Immature natural killer cell (primary cell): ENCODE data around the gene RAD18. TPM values are rescaled to one million over a fixed set of nuclear protein-coding genes. Genes with fewer than 3 reads are reported as not detected.

Experiments used
- DNase-seq, 3 donors: peaks; one replicate each; pipeline ENCODE4 v3.0.0; 2022; ENCODE audit warnings: mixed read lengths in 1 of 3
- H3K27ac Mint-ChIP-seq, 6 donors: one replicate each; pipeline ENCODE4 v1.8.0; 2020; ENCODE audit warnings: mixed read lengths in 6 of 6, mild to moderate bottlenecking in 5 of 6, inconsistent platforms in 4 of 6, moderate library complexity in 3 of 6
- H3K27me3 Mint-ChIP-seq, 3 donors: one replicate each; pipeline ENCODE4 v1.8.0; 2020 to 2021; ENCODE audit warnings: low read depth in 3 of 3, mild to moderate bottlenecking in 3 of 3, mixed read lengths in 3 of 3, moderate library complexity in 3 of 3, inconsistent platforms in 1 of 3
- H3K36me3 Mint-ChIP-seq, 3 donors: one replicate each; pipeline ENCODE4 v1.8.0; 2020; ENCODE audit warnings: mixed read lengths in 3 of 3, inconsistent platforms in 2 of 3, mild to moderate bottlenecking in 2 of 3
- H3K4me1 Mint-ChIP-seq, 2 donors: one replicate each; pipeline ENCODE4 v1.8.0; 2020; ENCODE audit warnings: inconsistent platforms in 2 of 2, mild to moderate bottlenecking in 2 of 2, mixed read lengths in 2 of 2, moderate library complexity in 1 of 2
- H3K4me3 Mint-ChIP-seq, 5 donors: one replicate each; pipeline ENCODE4 v1.8.0; 2020; ENCODE audit warnings: mild to moderate bottlenecking in 5 of 5, mixed read lengths in 5 of 5, inconsistent platforms in 3 of 5, moderate library complexity in 3 of 5
- H3K9me3 Mint-ChIP-seq, 6 donors: one replicate each; pipeline ENCODE4 v1.8.0; 2020; ENCODE audit warnings: mild to moderate bottlenecking in 6 of 6, mixed read lengths in 6 of 6, inconsistent platforms in 4 of 6, moderate library complexity in 3 of 6
- polyA plus RNA-seq, 3 donors: library from polyadenylated mRNA; unstranded; fragments of 300-500 nt; fragmentation: Illumina TruSeq; gene quantifications; one replicate each; pipeline ENCODE4 v1.2.3, GENCODE V29; 2021

Gene RAD18
- polyA plus RNA-seq, 3 donors from 2014 or later, result 13.5 to 13.9 (median 13.8) TPM

GRCh38 chr3:8869613-8870012 lies 93.7 kb downstream of the RAD18 start:
- H3K27me3 Mint-ChIP-seq, result no peaks in the 10 kb centered on the region
- H3K4me1 Mint-ChIP-seq, result no peaks in the 10 kb centered on the region
- H3K36me3 Mint-ChIP-seq, result peaks cover 0 to 11% (median 0%) of the 10 kb centered on the region in 3 donors
- no peaks in the 10 kb centered on the region for H3K9me3 Mint-ChIP-seq
- H3K27ac Mint-ChIP-seq, result no peak overlapping the region
- no peak overlapping the region for H3K4me3 Mint-ChIP-seq
- DNase-seq, result no peak

GRCh38 chr3:8868996-8869395 lies 94.3 kb downstream of the RAD18 start:
- DNase-seq, result no peak
- Mint-ChIP-seq H3K4me1 (no peaks in the 10 kb centered on the region), H3K9me3 (no peaks in the 10 kb centered on the region), H3K27ac (no peak overlapping the region), H3K36me3 (peaks cover 0 to 11% (median 0%) of the 10 kb centered on the region in 3 donors), H3K4me3 (no peak overlapping the region), H3K27me3 (no peaks in the 10 kb centered on the region)

GRCh38 chr3:8867646-8868045 lies 95.6 kb downstream of the RAD18 start:
- H3K27me3 Mint-ChIP-seq, result no peaks in the 10 kb centered on the region
- peaks cover 0 to 11% (median 0%) of the 10 kb centered on the region in 3 donors for H3K36me3 Mint-ChIP-seq
- no peak overlapping the region for H3K4me3 Mint-ChIP-seq
- no peaks in the 10 kb centered on the region for H3K9me3 Mint-ChIP-seq
- H3K4me1 Mint-ChIP-seq, result no peaks in the 10 kb centered on the region
- DNase-seq, result no peak
- H3K27ac Mint-ChIP-seq, result no peak overlapping the region

- Mint-ChIP-seq H3K27ac (no peak overlapping the region), H3K4me1 (no peaks in the 10 kb centered on the region), H3K27me3 (no peaks in the 10 kb centered on the region), H3K36me3 (peaks cover 0 to 8% (median 0%) of the 10 kb centered on the region in 3 donors), H3K9me3 (no peaks in the 10 kb centered on the region), H3K4me3 (no peak overlapping the region)
- no peak for DNase-seq
Observed at GRCh38 chr3:8865697-8866096, 97.6 kb downstream of the RAD18 start.

- H3K36me3 Mint-ChIP-seq, result peaks cover 0 to 1% (median 0%) of the 10 kb centered on the region in 3 donors
Observed at GRCh38 chr3:8864402-8865350, 98.6 kb downstream of the RAD18 start.

GRCh38 chr3:8863891-8864290 lies 99.4 kb downstream of the RAD18 start:
- H3K27me3 Mint-ChIP-seq, result no peaks in the 10 kb centered on the region
- H3K9me3 Mint-ChIP-seq, result no peaks in the 10 kb centered on the region
- H3K4me1 Mint-ChIP-seq, result no peaks in the 10 kb centered on the region
- H3K4me3 Mint-ChIP-seq, result no peak overlapping the region
- DNase-seq, result no peak
- H3K27ac Mint-ChIP-seq, result no peak overlapping the region
- no peaks in the 10 kb centered on the region for H3K36me3 Mint-ChIP-seq

More at GRCh38 chr3:8864402-8865350, 98.6 kb downstream of the RAD18 start:
- H3K4me1 Mint-ChIP-seq, result no peaks in the 10 kb centered on the region
- H3K27me3 Mint-ChIP-seq, result no peaks in the 10 kb centered on the region
- DNase-seq, result no peak
- H3K4me3 Mint-ChIP-seq, result no peak overlapping the region
- H3K27ac Mint-ChIP-seq, result no peak overlapping the region
- no peaks in the 10 kb centered on the region for H3K9me3 Mint-ChIP-seq

- Mint-ChIP-seq H3K9me3 (no peaks in the 10 kb centered on the region), H3K27ac (no peak overlapping the region), H3K4me3 (no peak overlapping the region), H3K4me1 (no peaks in the 10 kb centered on the region), H3K36me3 (peaks cover 0 to 7% (median 0%) of the 10 kb centered on the region in 3 donors), H3K27me3 (no peaks in the 10 kb centered on the region)
- no peak for DNase-seq
Observed at GRCh38 chr3:8857720-8858367, 105.4 kb downstream of the RAD18 start.

GRCh38 chr3:8856721-8857120 lies 106.6 kb downstream of the RAD18 start:
- no peak overlapping the region for H3K4me3 Mint-ChIP-seq
- no peaks in the 10 kb centered on the region for H3K4me1 Mint-ChIP-seq
- no peaks in the 10 kb centered on the region for H3K9me3 Mint-ChIP-seq
- peaks cover 0 to 7% (median 0%) of the 10 kb centered on the region in 3 donors for H3K36me3 Mint-ChIP-seq
- no peak overlapping the region for H3K27ac Mint-ChIP-seq
- no peak for DNase-seq
- H3K27me3 Mint-ChIP-seq, result peaks cover 0 to 1% (median 0%) of the 10 kb centered on the region in 3 donors

- no peak for DNase-seq
- Mint-ChIP-seq H3K4me1 (no peaks in the 10 kb centered on the region), H3K27ac (no peak overlapping the region), H3K27me3 (peaks cover 0 to 1% (median 0%) of the 10 kb centered on the region in 3 donors), H3K4me3 (no peak overlapping the region), H3K36me3 (peaks cover 0 to 7% (median 0%) of the 10 kb centered on the region in 3 donors), H3K9me3 (no peaks in the 10 kb centered on the region)
Observed at GRCh38 chr3:8856071-8856470, 107.2 kb downstream of the RAD18 start.

GRCh38 chr3:8854656-8855055 lies 108.6 kb downstream of the RAD18 start:
- no peak for DNase-seq
- H3K4me3 Mint-ChIP-seq, result no peak overlapping the region
- peaks cover 0 to 1% (median 0%) of the 10 kb centered on the region in 3 donors for H3K27me3 Mint-ChIP-seq
- no peak overlapping the region for H3K27ac Mint-ChIP-seq
- no peaks in the 10 kb centered on the region for H3K9me3 Mint-ChIP-seq
- H3K4me1 Mint-ChIP-seq, result no peaks in the 10 kb centered on the region
- peaks cover 0 to 7% (median 0%) of the 10 kb centered on the region in 3 donors for H3K36me3 Mint-ChIP-seq

- Mint-ChIP-seq H3K4me1 (no peaks in the 10 kb centered on the region), H3K9me3 (no peaks in the 10 kb centered on the region), H3K4me3 (no peak overlapping the region), H3K27ac (no peak overlapping the region), H3K36me3 (peaks cover 0 to 7% (median 0%) of the 10 kb centered on the region in 3 donors), H3K27me3 (peaks cover 0 to 3% (median 0%) of the 10 kb centered on the region in 3 donors)
- DNase-seq, result no peak
Observed at GRCh38 chr3:8853081-8853480, 110.2 kb downstream of the RAD18 start.

- no peak for DNase-seq
- Mint-ChIP-seq H3K27me3 (peaks cover 0 to 3% (median 0%) of the 10 kb centered on the region in 3 donors), H3K4me1 (no peaks in the 10 kb centered on the region), H3K36me3 (peaks cover 0 to 7% (median 0%) of the 10 kb centered on the region in 3 donors), H3K27ac (no peak overlapping the region), H3K4me3 (no peak overlapping the region), H3K9me3 (no peaks in the 10 kb centered on the region)
Observed at GRCh38 chr3:8852511-8852910, 110.8 kb downstream of the RAD18 start.

- no peaks in the 10 kb centered on the region for H3K9me3 Mint-ChIP-seq
- H3K27me3 Mint-ChIP-seq, result peaks cover 0 to 3% (median 0%) of the 10 kb centered on the region in 3 donors
- no peak for DNase-seq
- no peaks in the 10 kb centered on the region for H3K4me1 Mint-ChIP-seq
- no peak overlapping the region for H3K4me3 Mint-ChIP-seq
- H3K36me3 Mint-ChIP-seq, result peaks cover 0 to 7% (median 0%) of the 10 kb centered on the region in 3 donors
- H3K27ac Mint-ChIP-seq, result no peak overlapping the region
Observed at GRCh38 chr3:8851703-8852102, 111.6 kb downstream of the RAD18 start.

- Mint-ChIP-seq H3K4me1 (no peaks in the 10 kb centered on the region), H3K27ac (no peak overlapping the region), H3K36me3 (peaks cover 0 to under 1% (median 0%) of the 10 kb centered on the region in 3 donors), H3K27me3 (peaks cover 0 to 4% (median 0%) of the 10 kb centered on the region in 3 donors), H3K9me3 (no peaks in the 10 kb centered on the region), H3K4me3 (no peak overlapping the region)
- no peak for DNase-seq
Observed at GRCh38 chr3:8848696-8849131, 114.6 kb downstream of the RAD18 start.
